ENCODE results near the gene IL15RA. TPM values are rescaled to one million over a fixed set of nuclear protein-coding genes. Genes with fewer than 3 reads are reported as not detected.
A peak's percentile ranks its signal among the peaks of the same experiment; 100 is the strongest.

The IL15RA gene
- total RNA-seq, 1 donor from 2014 or later, result 23.1 TPM

DNA sequence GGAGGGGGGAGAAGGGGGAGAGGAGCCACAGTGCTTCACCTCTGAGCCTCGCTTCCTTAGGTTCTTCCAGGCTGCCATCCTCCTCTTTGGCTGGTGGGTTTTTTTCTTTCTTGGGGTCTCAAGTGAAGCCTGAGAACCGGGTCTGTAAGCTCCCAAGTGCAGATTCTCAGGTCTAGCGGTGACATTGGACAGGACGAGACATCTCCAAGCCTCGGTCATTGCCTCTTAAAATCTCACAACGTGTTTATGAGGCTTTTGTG lies 817 bp upstream of the IL15RA start:
- Histone ChIP-seq H3K36me3 (ENCODE audit: control insufficient read depth, insufficient read depth, low read length) (no peaks in the 10 kb centered on the region), H3K4me3 (ENCODE audit: low read depth, low read length) (peak overlapping the region; percentile 89), H3K27me3 (ENCODE audit: control insufficient read depth, insufficient read depth, low read length) (no peaks in the 10 kb centered on the region)
- TF ChIP-seq, protein P1, sequence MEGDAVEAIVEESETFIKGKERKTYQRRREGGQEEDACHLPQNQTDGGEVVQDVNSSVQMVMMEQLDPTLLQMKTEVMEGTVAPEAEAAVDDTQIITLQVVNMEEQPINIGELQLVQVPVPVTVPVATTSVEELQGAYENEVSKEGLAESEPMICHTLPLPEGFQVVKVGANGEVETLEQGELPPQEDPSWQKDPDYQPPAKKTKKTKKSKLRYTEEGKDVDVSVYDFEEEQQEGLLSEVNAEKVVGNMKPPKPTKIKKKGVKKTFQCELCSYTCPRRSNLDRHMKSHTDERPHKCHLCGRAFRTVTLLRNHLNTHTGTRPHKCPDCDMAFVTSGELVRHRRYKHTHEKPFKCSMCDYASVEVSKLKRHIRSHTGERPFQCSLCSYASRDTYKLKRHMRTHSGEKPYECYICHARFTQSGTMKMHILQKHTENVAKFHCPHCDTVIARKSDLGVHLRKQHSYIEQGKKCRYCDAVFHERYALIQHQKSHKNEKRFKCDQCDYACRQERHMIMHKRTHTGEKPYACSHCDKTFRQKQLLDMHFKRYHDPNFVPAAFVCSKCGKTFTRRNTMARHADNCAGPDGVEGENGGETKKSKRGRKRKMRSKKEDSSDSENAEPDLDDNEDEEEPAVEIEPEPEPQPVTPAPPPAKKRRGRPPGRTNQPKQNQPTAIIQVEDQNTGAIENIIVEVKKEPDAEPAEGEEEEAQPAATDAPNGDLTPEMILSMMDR (IDR thresholded peaks at IDR 0.05; ENCODE audit: insufficient read depth, low read length, poor library complexity, severe bottlenecking), result no peak
- no peak for DNase-seq (ENCODE audit: low read depth)

DNA sequence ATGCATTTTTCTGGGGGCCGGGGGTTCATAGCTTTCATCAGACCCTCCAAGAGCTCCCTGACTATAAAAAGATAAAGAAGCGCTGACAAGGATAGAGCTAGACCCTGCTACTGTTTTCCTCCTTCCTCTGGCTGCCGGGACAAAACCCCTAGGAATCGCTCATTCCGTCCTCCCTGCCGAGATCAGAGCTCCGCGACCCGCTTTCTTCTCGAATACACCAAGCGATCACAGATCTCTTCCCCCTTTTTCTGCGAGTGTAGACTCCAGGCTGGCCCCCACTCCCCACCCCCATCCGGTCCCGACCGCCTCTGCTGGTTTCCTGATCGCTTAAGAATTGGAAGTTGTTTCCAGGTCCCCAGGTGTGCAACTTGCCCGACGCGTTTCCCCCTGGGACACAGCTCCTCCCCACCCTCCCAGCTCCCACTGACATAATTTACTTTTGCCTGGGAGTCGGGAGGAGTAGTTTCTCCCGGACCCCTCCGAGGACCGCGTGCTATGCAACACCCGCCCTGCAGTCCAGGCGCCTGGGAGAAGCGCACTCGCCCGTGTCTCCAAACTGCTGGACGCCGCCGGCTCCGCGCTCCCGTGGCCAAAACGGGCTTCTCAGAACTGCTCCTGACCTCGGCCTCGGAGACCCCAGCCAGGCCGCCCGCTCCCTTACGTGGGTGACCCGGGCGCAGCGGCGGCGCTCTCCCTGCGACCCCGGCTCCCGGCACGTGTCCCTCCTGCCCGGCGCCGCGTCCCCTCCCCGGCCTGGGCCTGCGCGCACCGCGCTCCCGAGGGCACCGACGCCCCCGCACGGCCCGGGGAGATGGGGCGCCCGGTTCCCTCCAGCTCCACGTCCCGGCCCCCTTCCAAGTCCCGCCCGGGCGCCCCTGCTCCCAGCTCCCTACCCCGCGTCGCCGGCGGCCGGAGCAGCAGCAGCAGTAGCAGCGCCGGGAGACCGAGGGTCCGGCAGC lies 552 bp downstream of the IL15RA start:
- H3K4me3 ChIP-seq (ENCODE audit: low read depth, low read length), result peak overlapping the region; percentile 89
- no peak for DNase-seq (ENCODE audit: low read depth)
- no peaks in the 10 kb centered on the region for H3K27me3 ChIP-seq (ENCODE audit: control insufficient read depth, insufficient read depth, low read length)
- H3K36me3 ChIP-seq (ENCODE audit: control insufficient read depth, insufficient read depth, low read length), result no peaks in the 10 kb centered on the region
- TF ChIP-seq, protein P1 (IDR thresholded peaks at IDR 0.05; ENCODE audit: insufficient read depth, low read length, poor library complexity, severe bottlenecking), result no peak

DNA sequence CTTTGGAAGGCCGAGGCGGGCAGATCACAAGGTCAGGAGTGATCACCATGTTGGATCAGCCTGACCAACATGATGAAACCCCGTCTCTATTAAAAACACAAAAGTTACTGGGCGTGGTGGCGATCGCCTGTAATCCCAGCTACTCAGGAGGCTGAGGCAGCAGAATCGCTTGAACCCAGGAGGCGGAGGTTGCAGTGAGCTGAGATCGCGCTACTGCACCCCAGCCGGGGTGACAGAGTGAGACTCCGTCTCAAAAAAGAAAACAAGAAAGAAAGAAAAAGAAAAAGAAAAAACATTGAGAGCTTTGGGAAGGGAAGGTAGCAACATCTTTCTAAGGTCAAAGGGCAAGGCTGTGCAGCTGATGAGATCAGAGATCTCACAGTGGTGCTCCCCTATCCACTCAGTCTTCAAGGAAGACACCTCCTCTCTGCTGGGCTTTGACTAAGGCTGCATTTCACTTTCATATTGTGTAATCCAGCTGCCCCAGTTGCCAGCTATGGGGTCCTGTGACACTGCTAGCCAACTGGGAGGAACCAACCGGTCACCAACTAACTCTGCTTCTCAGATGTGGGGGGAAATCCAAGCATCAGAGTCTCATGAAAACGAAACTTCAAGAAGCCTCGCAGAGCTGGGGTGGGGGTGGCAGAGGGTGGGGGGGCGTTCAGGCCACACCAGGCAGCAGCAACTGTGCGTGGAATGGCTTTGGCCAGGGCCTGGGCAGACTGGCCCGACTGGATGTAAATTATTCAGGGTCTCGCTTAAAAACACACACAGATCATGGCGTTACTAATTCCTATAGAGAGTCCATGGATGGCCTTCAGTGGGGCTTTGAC lies 1.5 kb downstream of the IL15RA start:
- TF ChIP-seq, protein P1 (IDR thresholded peaks at IDR 0.05; ENCODE audit: insufficient read depth, low read length, poor library complexity, severe bottlenecking), result no peak
- no peaks in the 10 kb centered on the region for H3K27me3 ChIP-seq (ENCODE audit: control insufficient read depth, insufficient read depth, low read length)
- DNase-seq (ENCODE audit: low read depth), result no peak
- peak overlapping the region; percentile 89 for H3K4me3 ChIP-seq (ENCODE audit: low read depth, low read length)
- H3K36me3 ChIP-seq (ENCODE audit: control insufficient read depth, insufficient read depth, low read length), result no peaks in the 10 kb centered on the region

DNA sequence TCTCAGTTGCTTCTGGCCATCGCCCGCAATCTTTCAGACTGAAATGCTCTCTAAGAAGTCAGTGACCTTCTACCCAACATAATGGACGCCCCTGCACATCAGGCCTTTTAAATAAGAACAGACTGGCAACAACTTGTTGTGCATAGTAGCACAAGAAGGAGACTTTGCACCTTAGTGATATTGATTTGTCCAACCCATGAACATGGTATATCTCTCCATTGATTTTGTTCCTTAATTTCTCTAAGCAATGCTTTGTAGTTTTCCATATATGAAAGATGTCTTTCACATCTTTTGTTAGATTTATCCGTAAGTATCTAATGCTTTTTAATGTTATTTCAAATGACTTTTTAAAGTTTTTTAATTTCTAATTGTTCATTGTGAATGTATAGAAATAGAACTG lies 4.3 kb downstream of the IL15RA start:
- no peaks in the 10 kb centered on the region for H3K36me3 ChIP-seq (ENCODE audit: control insufficient read depth, insufficient read depth, low read length)
- DNase-seq (ENCODE audit: low read depth), result no peak
- no peaks in the 10 kb centered on the region for H3K27me3 ChIP-seq (ENCODE audit: control insufficient read depth, insufficient read depth, low read length)
- H3K4me3 ChIP-seq (ENCODE audit: low read depth, low read length), result no peak overlapping the region
- TF ChIP-seq, protein P1 (IDR thresholded peaks at IDR 0.05; ENCODE audit: insufficient read depth, low read length, poor library complexity, severe bottlenecking), result no peak

DNA sequence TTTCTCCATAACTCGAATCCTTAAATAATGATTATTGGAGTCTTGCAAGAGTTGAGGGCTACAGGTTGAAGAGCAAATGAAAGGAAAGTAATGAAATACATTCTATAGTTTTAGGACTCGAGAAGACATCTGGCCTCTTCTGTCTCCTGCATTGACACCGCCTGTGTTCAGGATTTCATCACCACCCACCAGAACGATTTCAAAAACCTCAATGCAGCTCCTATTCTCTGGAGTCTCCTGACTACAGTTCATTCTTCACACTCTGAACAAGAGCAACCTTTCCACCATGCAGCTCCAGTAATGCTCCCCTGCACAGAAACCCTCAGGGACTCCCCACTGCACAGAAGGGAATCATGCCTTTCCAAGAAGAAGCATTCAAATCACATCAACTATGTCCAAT lies 5.5 kb downstream of the IL15RA start:
- Histone ChIP-seq H3K36me3 (ENCODE audit: control insufficient read depth, insufficient read depth, low read length) (no peaks in the 10 kb centered on the region), H3K27me3 (ENCODE audit: control insufficient read depth, insufficient read depth, low read length) (no peaks in the 10 kb centered on the region), H3K4me3 (ENCODE audit: low read depth, low read length) (no peak overlapping the region)
- no peak for DNase-seq (ENCODE audit: low read depth)
- TF ChIP-seq, protein P1 (IDR thresholded peaks at IDR 0.05; ENCODE audit: insufficient read depth, low read length, poor library complexity, severe bottlenecking), result no peak
